ENCODE measurements around the gene ODAD3. TPM values are rescaled to one million over a fixed set of nuclear protein-coding genes. Genes with fewer than 3 reads are reported as not detected.
"Not testable (repeated sequence)": the region's sequence is repeated elsewhere in the genome, so short reads cannot be mapped to it uniquely, and the experiment has no call there.

The ODAD3 gene
- total RNA-seq, 1 donor from 2014 or later: not detected

DNA sequence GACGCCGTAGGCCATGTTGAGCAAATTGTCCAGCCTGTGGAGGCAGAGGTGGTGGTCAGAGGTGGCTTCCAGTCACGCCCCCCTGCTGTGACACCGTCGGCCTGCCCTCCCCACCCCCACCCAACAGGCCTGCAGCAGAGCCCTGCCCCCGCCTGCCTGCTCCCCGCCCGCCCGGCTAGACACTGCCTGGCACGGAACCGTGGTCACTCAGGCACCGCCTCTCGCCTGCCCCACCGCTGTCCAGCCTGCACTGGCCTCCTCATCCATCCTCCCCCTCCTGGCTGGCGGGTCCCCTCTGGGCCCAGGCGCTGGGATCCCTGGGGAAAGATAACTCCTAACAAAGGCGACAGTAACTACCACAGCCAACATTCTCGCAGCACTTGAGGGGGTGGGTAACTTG is 22.2 kb upstream of the ODAD3 start:
- Histone ChIP-seq H3K4me1 (no peaks in the 10 kb centered on the region), H3K4me3 (no peak overlapping the region), H3K27me3 (no peaks in the 10 kb centered on the region), H3K36me3 (no peaks in the 10 kb centered on the region), H3K9me3 (no peaks in the 10 kb centered on the region), H3K27ac (no peak overlapping the region)
- DNase-seq (ENCODE audit: low spot score in 2 of 2): no peak
- TF ChIP-seq, protein P1, sequence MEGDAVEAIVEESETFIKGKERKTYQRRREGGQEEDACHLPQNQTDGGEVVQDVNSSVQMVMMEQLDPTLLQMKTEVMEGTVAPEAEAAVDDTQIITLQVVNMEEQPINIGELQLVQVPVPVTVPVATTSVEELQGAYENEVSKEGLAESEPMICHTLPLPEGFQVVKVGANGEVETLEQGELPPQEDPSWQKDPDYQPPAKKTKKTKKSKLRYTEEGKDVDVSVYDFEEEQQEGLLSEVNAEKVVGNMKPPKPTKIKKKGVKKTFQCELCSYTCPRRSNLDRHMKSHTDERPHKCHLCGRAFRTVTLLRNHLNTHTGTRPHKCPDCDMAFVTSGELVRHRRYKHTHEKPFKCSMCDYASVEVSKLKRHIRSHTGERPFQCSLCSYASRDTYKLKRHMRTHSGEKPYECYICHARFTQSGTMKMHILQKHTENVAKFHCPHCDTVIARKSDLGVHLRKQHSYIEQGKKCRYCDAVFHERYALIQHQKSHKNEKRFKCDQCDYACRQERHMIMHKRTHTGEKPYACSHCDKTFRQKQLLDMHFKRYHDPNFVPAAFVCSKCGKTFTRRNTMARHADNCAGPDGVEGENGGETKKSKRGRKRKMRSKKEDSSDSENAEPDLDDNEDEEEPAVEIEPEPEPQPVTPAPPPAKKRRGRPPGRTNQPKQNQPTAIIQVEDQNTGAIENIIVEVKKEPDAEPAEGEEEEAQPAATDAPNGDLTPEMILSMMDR (IDR thresholded peaks at IDR 0.05): no peak
- intact Hi-C loops (cut with DNase I): no loop called here

DNA sequence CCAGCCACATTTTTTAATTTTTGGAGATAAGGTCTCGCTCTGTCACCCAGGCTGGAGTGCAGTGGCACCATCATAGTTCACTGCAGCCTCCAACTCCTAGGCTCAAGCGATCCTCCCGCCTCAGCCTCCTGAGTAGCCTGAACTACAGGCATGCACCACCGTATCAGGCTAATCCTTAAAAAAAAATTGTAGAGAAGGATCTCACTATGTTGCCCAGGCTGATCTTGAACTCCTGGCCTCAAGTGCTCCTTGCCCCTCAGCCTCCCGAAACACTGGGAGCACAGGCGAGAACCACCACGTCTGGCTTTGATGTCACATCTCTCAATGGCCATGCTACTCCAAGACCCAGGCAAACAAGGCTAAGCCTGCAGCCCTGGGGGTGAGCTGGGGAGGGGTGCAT is 21.7 kb upstream of the ODAD3 start:
- no peaks in the 10 kb centered on the region for H3K36me3 ChIP-seq
- no peak overlapping the region for H3K4me3 ChIP-seq
- TF ChIP-seq, protein P1 (IDR thresholded peaks at IDR 0.05): no peak
- no peak overlapping the region for H3K27ac ChIP-seq
- no peaks in the 10 kb centered on the region for H3K9me3 ChIP-seq
- no peaks in the 10 kb centered on the region for H3K27me3 ChIP-seq
- H3K4me1 ChIP-seq: no peaks in the 10 kb centered on the region
- intact Hi-C loops (cut with DNase I): no loop called here
- no peak for DNase-seq (ENCODE audit: low spot score in 2 of 2)

- H3K4me1 ChIP-seq; DNase-seq (ENCODE audit: low spot score in 2 of 2); H3K27me3 ChIP-seq; H3K36me3 ChIP-seq; intact Hi-C loops (cut with DNase I); H3K4me3 ChIP-seq; H3K9me3 ChIP-seq; H3K27ac ChIP-seq: not testable (repeated sequence)
These were observed 20.3 kb upstream of the ODAD3 start for GRCh38 chr19:11455233-11455554.

- DNase-seq (ENCODE audit: low spot score in 2 of 2): no peak
- no peak overlapping the region for H3K4me3 ChIP-seq
- no peaks in the 10 kb centered on the region for H3K4me1 ChIP-seq
- H3K27me3 ChIP-seq: no peaks in the 10 kb centered on the region
- H3K36me3 ChIP-seq: peaks cover 10% of the 10 kb centered on the region in 2 donors
- intact Hi-C loops (cut with DNase I): no loop called here
- TF ChIP-seq, protein P1 (IDR thresholded peaks at IDR 0.05): peak in 1 of 3 experiments; percentile 15
- no peak overlapping the region for H3K27ac ChIP-seq
- H3K9me3 ChIP-seq: no peaks in the 10 kb centered on the region
These were observed 18.8 kb upstream of the ODAD3 start for GRCh38 chr19:11453468-11454341.

- Histone ChIP-seq H3K4me1 (no peaks in the 10 kb centered on the region), H3K36me3 (peaks cover 19% of the 10 kb centered on the region in 2 donors), H3K27ac (no peak overlapping the region), H3K27me3 (no peaks in the 10 kb centered on the region), H3K4me3 (no peak overlapping the region), H3K9me3 (no peaks in the 10 kb centered on the region)
- TF ChIP-seq, protein P1 (IDR thresholded peaks at IDR 0.05): no peak
- DNase-seq (ENCODE audit: low spot score in 2 of 2): no peak
- intact Hi-C loops (cut with DNase I): no loop called here
These were observed 17.8 kb upstream of the ODAD3 start for GRCh38 chr19:11452620-11453310.

All from ascending aorta (tissue), 2 donors.